ENCODE measurements around the gene EEF1G. TPM values are rescaled to one million over a fixed set of nuclear protein-coding genes. Genes with fewer than 3 reads are reported as not detected.
A peak's percentile ranks its signal among the peaks of the same experiment; 100 is the strongest.

EEF1G gene
- total and polyA plus RNA-seq, 7 donors: 1,344 to 2,108 (median 1,779) TPM

- DNase-seq: peak; percentile 80
- peak overlapping the region; percentile 94 to 99 (median 97) for H3K27ac ChIP-seq
- H3K27me3 ChIP-seq: no peaks in the 10 kb centered on the region
- WGBS, 2 donors: 1% methylated on average over 30 of the region's 30 CpGs
- intact Hi-C loops (cut with DNase I): loop anchor here (5.0 kb wide), 1 partner anchor 49 kb away; no protein-coding TSS in a partner anchor
- H3K4me3 ChIP-seq: peak overlapping the region; percentile 89 to 99 (median 94)
- H3K4me1 ChIP-seq: peaks cover 0 to 43% (median 39%) of the 10 kb centered on the region in 4 donors
- no peaks in the 10 kb centered on the region for H3K9me3 ChIP-seq
- H3K36me3 ChIP-seq: peaks cover 20 to 51% (median 26%) of the 10 kb centered on the region in 4 donors
- no peak for TF ChIP-seq POLR2A (IDR thresholded peaks at IDR 0.05)
- no peak for TF ChIP-seq CTCF (IDR thresholded peaks at IDR 0.05)
- no peak for TF ChIP-seq POLR2AphosphoS5 (IDR thresholded peaks at IDR 0.05)
- no peak for TF ChIP-seq EP300 (IDR thresholded peaks at IDR 0.05)
Measured at GRCh38 chr11:62601122-62601371, 27.4 kb upstream of the EEF1G start.

- peaks cover 0 to 43% (median 39%) of the 10 kb centered on the region in 4 donors for H3K4me1 ChIP-seq
- 2% methylated on average over 26 of the region's 26 CpGs for WGBS, 2 donors
- intact Hi-C loops (cut with DNase I): loop anchor here (5.0 kb wide), 1 partner anchor 48 kb away; no protein-coding TSS in a partner anchor
Measured at GRCh38 chr11:62600367-62601121, 26.9 kb upstream of the EEF1G start.

GRCh38 chr11:62599901-62600300 lies 26.2 kb upstream of the EEF1G start:
- Histone ChIP-seq H3K27ac (peak overlapping the region; percentile 94 to 99 (median 97)), H3K4me1 (peaks cover 0 to 43% (median 39%) of the 10 kb centered on the region in 4 donors), H3K36me3 (peaks cover 30 to 51% (median 35%) of the 10 kb centered on the region in 4 donors), H3K27me3 (no peaks in the 10 kb centered on the region), H3K4me3 (peak overlapping the region; percentile 89 to 99 (median 94)), H3K9me3 (no peaks in the 10 kb centered on the region)
- intact Hi-C loops (cut with DNase I): loop anchor here (5.0 kb wide), 1 partner anchor 48 kb away; no protein-coding TSS in a partner anchor
- WGBS, 2 donors: 53 to 70% methylated on average over 5 of the region's 5 CpGs
- DNase-seq: no peak
- TF ChIP-seq EP300 (IDR thresholded peaks at IDR 0.05) (no peak), POLR2AphosphoS5 (IDR thresholded peaks at IDR 0.05) (no peak), CTCF (IDR thresholded peaks at IDR 0.05) (no peak), POLR2A (IDR thresholded peaks at IDR 0.05) (no peak)

More at GRCh38 chr11:62600367-62601121, 26.9 kb upstream of the EEF1G start:
- TF ChIP-seq POLR2A (IDR thresholded peaks at IDR 0.05) (no peak), CTCF (IDR thresholded peaks at IDR 0.05) (no peak), EP300 (IDR thresholded peaks at IDR 0.05) (no peak), POLR2AphosphoS5 (IDR thresholded peaks at IDR 0.05) (no peak)
- H3K4me3 ChIP-seq: peak overlapping the region; percentile 89 to 99 (median 94)
- peak overlapping the region; percentile 94 to 99 (median 97) for H3K27ac ChIP-seq
- DNase-seq: no peak
- peaks cover 25 to 51% (median 30%) of the 10 kb centered on the region in 4 donors for H3K36me3 ChIP-seq
- H3K9me3 ChIP-seq: no peaks in the 10 kb centered on the region
- H3K27me3 ChIP-seq: no peaks in the 10 kb centered on the region

GRCh38 chr11:62599069-62599696 lies 25.5 kb upstream of the EEF1G start:
- Histone ChIP-seq H3K4me3 (peak overlapping the region in 2 of 4 donors; percentile 89 to 99), H3K27me3 (no peaks in the 10 kb centered on the region), H3K4me1 (peaks cover 0 to 43% (median 39%) of the 10 kb centered on the region in 4 donors), H3K36me3 (peaks cover 30 to 51% (median 40%) of the 10 kb centered on the region in 4 donors), H3K9me3 (no peaks in the 10 kb centered on the region), H3K27ac (peak overlapping the region; percentile 94 to 99 (median 97))
- 33 to 44% methylated on average over 7 of the region's 7 CpGs for WGBS, 2 donors
- intact Hi-C loops (cut with DNase I): no loop called here
- DNase-seq: peak; percentile 99
- TF ChIP-seq POLR2AphosphoS5 (IDR thresholded peaks at IDR 0.05): peak in 3 of 4 donors; percentile 69 to 77 (median 76)
- no peak for TF ChIP-seq CTCF (IDR thresholded peaks at IDR 0.05)

Data from sigmoid colon (tissue), 7 donors.